AG08395 (cell line): ENCODE measurements around the gene PCLO.
"Not testable (repeated sequence)": the region's sequence is repeated elsewhere in the genome, so short reads cannot be mapped to it uniquely, and the experiment has no call there.

Experiments used
- DNase-seq: peaks from one replicate; pipeline ENCODE4 v3.0.0; 2012; ENCODE audit warnings: mixed read lengths, low spot score

Gene PCLO

DNA sequence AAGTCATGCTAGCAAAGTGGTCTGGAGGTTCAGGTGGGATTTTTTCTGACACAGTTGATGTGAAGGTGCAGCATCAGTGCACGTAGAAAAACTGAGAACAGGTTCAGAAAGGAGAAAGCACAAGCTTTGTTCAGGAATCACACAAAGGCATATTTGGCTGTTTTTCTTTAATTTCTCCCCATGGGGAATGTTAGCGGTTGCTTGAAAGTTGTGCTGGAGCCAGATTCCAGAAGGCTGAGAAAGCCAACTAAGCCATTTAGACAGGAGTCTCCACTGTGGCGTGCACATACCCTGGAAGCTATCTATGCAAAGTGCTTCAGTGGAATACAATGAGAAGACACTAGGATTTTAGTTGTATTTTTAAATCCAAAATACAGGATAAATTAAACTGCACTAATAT is 201.4 kb downstream of the PCLO start:
- no peak for DNase-seq

GRCh38 chr7:82959528-82959927 is 203.2 kb downstream of the PCLO start:
- DNase-seq = no peak

DNA sequence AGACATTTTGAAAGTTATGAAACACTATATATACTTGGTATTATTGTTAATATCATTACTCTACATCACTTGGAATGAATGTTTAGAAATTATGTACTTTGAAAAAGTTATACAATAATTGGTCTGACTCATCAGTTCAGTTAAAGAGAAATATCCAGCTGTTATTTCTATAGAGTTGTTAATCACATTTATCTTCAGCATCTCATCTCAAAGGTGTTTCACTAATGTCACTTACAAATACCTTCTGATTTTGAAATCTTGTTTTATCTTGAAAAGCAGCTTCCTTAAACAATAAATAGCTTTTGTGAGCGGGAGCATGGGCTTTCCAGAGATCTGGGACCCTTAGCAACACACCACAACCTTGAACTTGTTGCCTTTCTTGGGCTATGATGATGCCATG is 205.2 kb downstream of the PCLO start:
- no peak for DNase-seq

DNA sequence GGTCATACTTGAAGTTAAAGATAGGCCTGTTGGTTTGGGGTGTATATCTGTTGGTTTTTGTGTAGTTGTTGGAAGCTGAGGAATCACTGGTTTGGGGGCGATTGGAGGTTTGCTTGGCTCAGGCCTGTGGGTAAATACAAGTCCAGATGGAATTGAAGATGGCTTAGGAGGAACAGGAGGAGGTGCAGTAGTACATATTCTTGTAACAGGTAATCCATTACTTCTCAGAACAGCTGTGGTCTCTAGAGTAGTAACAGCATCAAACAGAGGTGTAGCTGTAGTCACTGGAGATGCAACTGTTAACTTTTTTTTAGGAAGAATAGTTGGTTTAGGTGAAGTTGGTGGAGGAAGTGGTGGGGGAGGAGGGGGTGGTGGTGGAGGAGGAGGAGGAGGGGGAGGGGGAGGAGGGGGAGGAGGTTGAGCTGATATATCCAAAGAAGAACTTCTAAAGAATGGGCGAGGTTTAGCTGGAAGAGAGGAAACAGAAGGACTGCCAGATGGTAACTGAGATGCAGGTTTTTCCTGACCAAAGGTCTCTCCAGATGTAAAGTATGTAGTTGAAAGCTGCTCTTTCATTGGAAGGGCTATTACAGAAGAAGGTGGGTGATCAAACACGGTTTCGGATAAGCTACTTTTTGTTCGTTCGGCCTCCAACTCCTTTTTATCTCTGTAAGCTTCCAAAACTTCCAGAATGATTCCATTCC is 209.2 kb downstream of the PCLO start:
- DNase-seq = no peak

DNA sequence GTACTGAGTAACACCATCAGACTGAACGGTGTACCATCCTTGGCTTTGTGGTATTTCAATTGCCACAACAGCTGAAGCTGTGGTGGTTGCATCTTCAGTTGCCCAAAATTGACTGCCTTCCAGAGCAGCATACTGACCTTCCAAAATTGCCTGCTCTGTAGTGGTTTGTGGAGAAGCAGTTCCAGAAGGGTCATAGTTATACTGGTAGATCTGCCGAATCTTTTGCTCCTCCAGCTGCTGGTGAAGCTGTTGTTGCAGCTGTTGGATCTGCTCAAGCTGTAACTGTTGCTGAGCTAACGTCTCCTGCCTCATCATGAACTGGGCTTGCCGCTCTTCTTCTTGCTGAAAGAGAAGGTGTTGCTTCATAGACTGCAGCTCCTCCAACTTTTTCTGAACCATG is 212.2 kb downstream of the PCLO start:
- DNase-seq = no peak

DNA sequence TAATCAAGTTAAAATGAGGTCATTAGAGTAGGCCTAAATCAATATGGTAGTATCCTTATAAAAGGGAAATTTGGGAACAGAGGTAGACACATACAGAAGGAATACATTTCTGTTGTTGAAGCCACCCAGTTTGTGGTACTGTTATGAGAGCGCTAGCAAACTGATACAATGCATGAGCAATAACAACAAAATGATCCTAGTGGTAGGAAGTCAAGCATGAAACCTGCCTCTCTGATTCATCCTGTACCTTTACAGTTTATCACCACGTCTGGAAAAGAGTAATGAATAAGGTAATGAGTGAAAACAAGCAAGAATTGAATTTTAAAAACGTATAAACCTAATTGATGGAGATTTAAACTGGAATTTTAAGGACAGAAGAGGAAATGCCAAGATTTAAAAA is 217.2 kb downstream of the PCLO start:
- DNase-seq = no peak

DNA sequence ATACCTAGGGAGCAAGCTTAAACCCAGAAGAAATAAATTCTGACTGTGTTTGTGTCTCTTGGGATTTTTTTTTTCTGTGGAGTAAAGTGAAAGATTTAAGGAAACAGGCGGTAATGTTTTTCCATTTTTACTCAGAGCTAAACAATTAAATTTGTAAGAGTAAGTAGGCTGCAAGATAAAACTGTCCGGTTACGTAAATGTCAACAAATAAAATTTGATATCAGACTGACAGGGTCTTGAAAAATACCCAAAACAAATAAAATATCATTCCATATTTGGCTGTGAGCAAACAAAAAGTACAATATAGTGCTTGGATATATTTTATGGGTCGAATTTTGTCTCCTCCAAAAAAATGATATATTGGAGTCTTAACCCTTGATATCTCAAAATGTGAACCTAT is 217.6 kb downstream of the PCLO start:
- DNase-seq = no peak

DNA sequence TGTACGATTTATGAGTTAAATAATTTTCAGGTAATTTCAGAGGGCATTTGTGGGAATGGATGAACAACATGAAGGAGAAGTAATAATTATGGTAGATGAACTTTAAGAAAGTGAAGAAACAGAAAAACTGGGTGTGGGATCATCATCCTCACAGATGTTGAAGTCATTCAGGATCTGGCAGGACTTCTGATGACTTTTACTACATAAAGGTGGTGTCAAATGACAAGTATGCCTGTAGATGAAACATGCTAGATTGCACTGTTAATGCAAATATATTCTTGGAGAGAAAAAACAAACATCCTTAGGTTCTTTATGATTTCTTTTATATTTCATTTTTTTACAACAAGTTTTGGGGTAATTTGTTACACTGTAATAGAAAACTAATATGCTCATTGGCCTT is 230.2 kb downstream of the PCLO start:
- DNase-seq = no peak

- no peak for DNase-seq
Measured at GRCh38 chr7:82926477-82926876, 236.2 kb downstream of the PCLO start.

GRCh38 chr7:82925331-82925730 is 237.4 kb downstream of the PCLO start:
- no peak for DNase-seq

- DNase-seq = no peak
Measured at GRCh38 chr7:82906502-82906901, 256.2 kb downstream of the PCLO start.

GRCh38 chr7:82904871-82905270 is 257.8 kb downstream of the PCLO start:
- DNase-seq = no peak

DNA sequence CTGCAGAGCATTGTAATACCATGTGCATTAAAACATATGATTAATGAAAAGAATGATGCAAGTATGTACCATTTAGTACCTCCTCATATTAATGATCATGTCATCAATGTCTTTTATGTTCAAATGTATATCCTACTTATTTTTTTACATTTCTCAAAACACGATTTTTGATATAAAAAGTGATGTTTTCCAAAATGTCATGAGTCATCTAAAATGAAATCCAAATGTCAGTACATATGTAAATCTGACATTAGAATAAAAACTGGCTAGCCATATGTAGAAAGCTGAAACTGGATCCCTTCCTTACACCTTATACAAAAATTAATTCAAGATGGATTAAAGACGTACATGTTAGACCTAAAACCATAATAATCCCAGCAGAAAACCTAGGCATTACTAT is 261.6 kb downstream of the PCLO start:
- DNase-seq = not testable (repeated sequence)

- DNase-seq = no peak
Measured at GRCh38 chr7:82897500-82897899, 265.2 kb downstream of the PCLO start.

DNA sequence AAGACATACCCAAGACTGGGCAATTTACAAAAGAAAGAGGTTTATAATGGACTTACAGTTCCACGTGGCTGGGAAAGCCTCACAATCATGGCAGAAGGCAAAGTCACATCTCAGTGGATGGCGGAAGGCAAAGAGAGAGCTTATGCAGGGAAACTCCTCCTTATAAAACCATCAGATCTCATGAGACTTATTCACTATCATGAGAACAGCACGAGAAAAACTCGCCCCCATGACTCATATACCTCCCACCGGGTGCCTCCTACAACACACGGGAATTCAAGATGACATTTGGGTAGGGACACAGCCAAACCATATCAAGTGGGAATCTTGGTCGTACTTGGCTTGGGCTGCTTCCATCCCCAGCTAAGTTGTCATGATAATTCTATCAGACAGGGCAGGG is 268.3 kb downstream of the PCLO start:
- DNase-seq = not testable (repeated sequence)

DNA sequence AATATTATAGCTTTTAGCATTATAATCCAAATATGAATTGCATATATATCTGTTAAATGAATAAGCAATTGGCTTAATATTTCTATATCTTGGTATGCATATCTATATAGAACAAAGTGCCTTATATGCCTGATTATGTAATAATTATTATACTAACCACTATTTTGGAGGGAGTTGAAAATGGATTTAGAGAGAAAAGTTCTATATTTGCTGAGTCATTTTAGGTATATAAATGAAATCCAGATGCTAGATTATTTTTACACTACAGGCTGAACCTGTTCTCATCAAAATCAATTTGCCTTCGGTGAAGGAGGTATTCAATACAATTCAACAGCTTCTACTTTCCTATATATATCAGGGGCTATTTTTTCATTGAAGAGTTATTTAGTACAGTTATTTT is 276.4 kb downstream of the PCLO start:
- DNase-seq = no peak

DNA sequence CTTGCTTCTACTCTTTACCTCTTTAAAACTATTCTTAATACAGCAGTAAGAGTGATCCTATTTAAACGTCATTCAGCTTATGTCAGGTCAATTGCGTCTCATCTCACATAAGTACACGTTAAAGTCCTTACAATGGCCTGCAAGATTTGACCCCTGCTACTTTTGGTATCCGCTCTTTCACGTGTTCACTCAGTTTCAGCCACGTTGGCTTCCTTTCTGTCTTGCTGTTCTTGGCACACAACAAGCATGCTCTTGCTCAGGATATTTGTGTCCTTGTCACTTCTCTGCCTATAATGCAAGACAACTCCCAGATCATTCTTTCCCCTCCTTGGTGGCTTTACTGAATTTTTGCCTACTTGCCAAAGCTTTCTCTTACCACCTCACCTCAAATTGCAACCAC is 296.8 kb downstream of the PCLO start:
- DNase-seq = no peak

DNA sequence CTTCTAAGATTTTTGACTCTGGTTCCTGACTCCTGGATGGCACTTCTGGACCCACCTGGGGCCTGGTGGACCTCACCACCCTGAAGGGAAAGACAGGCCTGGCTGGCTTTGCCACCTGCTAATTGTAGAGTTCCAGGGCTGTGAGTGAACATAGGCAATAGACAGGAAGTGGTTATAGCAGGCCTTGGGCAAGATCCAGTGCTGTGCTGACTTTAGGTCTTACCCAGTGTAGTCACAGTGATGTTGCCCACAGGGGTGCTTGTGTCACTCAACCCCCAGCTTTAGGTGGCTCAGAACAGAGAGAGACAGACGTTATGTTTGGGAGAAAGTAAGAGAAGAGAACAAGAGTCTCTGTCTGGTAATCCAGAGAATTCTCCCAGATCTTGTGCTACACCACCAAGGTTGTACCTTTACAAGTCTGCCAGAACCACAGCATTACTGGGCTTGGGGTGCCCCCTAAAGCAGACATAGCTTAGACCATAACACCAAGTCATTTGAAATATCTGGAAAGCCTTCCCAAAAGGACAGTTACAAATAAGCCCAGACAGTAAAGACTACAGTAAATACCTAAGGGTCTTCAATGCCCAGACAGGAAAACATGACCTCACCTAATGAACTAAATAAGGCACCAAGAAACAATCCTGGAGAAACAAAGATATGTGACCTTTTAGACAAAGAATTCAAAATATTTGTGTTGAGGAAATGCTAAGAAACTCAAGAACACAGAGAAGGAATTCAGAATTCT is 303.4 kb downstream of the PCLO start:
- no peak for DNase-seq

GRCh38 chr7:82851121-82851520 is 311.6 kb downstream of the PCLO start:
- DNase-seq = no peak

- no peak for DNase-seq
Measured at GRCh38 chr7:82841828-82842227, 320.9 kb downstream of the PCLO start.

- DNase-seq = no peak
Measured at GRCh38 chr7:82840061-82840460, 322.6 kb downstream of the PCLO start.

- DNase-seq = no peak
Measured at GRCh38 chr7:82839555-82839954, 323.1 kb downstream of the PCLO start.

GRCh38 chr7:82839063-82839462 is 323.6 kb downstream of the PCLO start:
- DNase-seq = no peak

- DNase-seq = no peak
Measured at GRCh38 chr7:82838314-82838713, 324.4 kb downstream of the PCLO start.
